DMS 273 (cell line): ENCODE measurements around the gene CNEP1R1.
"Not testable (repeated sequence)": the region's sequence is repeated elsewhere in the genome, so short reads cannot be mapped to it uniquely, and the experiment has no call there.

Source experiments
- DNase-seq: peaks from one replicate; lab custom pipeline; 2025; ENCODE audit not compliant: unreplicated experiment; lab: John Stamatoyannopoulos, UW

The CNEP1R1 gene, protein sequence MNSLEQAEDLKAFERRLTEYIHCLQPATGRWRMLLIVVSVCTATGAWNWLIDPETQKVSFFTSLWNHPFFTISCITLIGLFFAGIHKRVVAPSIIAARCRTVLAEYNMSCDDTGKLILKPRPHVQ

DNA sequence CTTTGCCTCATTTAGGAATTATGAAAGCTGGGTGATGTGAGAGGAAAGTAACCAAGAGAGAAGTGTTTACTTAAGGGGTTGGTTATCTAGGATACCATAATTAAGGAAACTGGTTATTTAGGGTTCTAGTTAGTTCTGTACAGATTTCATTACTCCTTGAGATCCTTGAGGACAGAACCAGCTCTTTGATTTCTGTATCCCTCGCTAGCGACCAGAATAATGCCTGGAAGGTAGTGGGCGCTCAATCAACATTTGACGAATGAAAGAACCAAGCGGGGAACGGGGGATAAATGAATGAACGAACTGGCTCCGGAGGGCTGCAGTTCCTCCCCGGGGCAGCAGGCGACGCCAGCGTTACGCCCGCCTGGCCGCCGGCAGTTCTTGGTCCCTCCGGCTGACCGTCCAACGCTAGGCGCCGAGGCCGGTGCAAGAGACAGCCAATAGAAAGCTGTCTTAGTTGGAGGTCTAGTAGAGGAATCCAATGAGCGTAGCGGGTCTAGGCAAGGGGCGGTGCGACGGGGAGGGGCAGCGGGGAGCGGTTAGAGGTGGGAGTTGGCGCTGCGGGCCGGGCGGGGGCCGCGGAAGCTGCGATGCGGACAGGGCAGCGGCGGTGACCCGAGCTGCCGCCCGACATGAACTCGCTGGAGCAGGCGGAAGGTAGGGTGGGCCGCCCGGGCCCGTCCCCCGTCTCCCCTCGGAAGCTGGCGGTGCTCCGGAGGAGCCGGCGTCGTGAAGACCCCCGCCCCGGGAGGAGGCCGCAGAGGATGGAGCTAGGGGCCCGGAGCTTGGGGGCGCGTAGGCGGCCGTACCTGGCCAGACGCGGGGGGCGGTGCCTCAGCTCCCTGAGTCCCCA lies at the start of gene CNEP1R1:
Gene CNEP1R1, plus strand, starts transcription at position 542 of the 853 bp plus-strand sequence. Its CDS starts 91 bp downstream, at position 633.
- DNase-seq: peak; percentile 98

DNA sequence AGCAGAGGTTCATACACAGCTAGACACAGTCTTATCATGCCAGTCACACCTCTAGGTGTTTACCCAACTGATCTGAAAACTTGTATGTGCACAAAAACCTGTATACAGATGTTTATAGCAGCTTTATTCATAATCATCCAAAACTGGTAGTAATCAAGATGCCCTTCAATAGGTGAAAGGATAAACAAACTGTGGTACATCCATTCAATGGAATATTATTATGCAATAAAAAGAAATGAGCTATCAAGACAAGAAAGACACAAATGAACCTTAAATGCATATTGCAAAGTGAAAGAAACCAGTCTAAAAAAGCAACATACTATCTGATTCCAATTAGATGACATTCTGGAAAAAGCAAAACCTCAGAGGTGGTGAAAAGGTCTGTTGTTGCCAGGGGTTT lies 47.6 kb upstream of the CNEP1R1 start:
- DNase-seq: no peak

DNA sequence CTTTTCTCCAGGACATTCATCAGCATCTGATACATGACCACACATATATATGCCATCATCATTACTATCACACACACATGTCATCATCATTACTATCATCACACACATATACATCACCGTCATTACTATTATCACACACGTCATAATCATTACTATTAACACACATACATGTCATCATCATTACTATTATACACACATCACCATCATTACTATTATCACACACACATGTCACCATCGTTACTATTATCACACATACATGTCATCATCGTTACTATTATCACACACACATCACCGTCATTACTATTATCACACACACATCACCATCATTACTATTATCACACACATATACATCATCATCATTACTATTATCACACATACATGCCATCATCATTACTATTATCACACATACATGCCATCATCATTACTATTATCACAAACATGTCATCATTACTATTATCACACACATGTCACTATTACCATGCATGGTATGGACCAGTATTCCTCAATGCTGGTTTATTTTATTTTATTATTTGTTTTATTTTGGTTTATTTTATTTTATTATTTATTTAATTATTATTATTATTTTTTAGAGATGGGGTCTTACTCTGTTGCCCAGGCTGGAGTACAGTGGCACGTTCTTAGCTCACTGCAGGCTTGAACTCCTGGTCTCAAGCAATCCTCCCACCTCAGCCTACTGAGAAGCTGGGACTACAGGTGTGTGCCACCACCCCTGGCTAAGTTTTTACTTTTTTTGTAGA lies 46.3 kb upstream of the CNEP1R1 start:
- no peak for DNase-seq

DNA sequence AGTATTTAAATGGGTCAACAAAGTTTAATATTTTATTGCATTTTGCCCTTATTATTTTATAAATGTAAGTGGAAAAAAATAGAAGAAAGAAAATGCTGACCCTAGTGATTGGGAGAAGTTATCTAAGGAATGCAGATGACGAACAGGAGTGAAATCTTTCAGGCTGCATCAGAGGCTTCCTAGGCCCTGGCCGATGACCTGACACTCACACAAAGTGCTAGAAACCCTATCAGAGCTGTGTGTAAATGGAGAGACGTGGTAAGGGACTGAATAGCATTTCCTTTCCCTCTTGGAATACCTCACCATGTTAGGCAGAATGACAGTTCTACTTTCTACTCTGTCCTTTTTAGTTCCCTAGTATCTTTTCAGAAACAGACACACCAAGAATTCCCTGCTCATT lies 44.9 kb upstream of the CNEP1R1 start:
- DNase-seq: no peak

DNA sequence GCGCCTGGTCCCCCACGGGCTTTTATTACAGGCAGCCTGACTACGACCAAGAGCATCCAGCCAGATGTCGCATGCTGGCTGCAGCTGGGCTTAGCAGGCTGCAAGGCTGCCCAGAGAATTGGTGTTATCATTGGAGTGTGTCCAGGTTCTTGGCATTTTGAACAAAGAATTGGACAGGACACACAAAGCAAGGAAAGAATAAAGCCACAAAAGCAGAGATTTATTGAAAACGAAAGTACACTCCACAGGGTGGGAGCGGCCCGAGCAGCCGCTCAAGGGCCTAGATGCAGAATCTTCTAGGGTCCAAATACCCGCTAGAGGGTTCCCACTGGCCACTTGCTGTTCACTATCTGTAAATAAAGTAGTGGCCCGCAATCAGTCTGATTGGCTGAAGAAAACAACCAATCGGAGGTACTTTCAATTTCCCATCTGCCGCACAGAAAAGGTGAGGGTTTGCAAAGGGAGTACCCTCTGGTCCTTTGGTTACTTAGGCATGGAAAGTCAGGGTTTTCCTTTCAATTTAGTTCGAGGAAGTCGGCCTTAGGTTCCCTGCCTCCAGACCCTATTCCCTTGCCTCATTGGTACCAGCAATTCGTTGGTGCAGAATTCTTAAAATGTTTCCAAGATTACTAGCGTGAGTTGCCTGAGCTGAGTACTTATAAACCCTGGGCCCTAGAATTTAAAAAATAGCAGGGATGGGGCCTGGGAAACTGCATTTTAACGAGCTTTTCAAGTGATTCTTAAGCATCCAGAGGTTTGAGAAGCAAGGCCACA lies 38.5 kb upstream of the CNEP1R1 start:
- peak; percentile 85 for DNase-seq

DNA sequence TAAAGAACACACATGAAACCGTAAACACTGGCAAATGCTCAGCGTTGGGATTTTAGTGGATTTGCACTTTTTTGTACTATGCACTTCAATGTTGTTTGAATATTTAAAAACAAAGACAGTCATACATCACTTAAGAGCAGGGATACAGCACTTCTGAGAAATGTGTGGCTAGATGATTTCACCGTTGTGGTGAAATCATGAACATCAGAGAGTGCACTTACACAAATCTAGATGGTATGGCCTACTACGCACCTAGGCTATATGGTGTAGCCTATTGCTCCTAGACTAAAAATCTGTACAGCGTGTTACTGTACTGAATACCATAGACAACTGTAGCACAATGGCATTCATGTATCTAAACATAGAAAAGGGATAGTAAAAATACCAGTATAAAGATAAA lies 37.6 kb upstream of the CNEP1R1 start:
- DNase-seq: no peak

DNA sequence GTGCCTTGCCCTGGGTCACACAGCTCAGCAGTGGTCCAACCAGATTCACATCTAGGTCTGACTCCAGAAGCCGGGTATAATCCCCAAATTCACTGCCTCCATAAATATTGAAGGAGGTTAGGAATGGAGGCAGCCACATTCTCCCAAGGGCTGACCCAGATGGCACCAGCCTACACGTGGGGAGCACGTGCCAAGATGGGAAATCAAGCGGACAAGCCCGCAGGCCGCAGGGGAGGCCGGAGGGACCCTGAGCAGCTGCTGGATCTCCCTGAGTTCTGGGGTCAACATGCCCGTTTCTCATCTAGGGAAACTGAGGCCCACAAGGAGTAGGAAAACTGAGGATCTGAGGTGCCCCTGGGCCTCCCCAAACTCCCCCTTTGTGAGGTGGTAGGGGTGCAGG lies 32.2 kb upstream of the CNEP1R1 start:
- DNase-seq: no peak

DNA sequence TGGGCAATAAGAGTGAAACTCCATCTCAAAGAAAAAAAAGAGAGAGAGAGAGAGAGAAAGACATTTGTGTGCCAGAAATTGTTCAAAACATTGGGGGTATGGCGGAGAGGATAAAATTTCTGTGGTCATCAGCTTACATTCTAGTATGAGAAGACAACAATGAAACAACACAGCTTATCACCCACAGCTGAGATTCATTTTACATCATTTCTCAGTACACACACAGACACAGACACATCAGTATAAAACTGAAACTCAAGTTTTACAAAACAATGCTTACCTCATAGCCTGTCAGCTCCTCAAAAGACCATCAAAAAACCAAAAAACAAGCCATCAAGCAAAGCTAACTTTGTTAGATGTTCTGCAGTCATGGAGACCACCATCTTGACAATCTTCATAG lies 31.4 kb upstream of the CNEP1R1 start:
- DNase-seq: no peak

DNA sequence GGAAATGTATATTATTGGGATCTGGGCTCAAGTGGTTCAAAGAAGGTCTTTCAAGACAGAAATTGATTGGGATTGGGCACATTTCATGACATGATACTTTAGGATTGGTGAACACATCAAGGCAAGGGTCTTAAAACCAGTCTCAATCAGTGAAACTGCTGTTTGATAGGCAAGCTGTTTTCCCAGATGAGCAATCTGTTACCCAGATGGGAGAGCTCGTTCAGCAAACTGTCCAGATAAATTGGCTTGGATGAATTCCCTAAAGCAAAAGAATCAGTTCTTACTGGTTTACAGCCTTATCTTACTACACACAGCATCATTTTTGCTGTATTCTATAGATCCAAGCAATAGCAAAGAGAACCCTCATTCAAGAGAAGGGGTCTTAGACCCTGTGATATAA lies 31.0 kb upstream of the CNEP1R1 start:
- DNase-seq: peak; percentile 84

DNA sequence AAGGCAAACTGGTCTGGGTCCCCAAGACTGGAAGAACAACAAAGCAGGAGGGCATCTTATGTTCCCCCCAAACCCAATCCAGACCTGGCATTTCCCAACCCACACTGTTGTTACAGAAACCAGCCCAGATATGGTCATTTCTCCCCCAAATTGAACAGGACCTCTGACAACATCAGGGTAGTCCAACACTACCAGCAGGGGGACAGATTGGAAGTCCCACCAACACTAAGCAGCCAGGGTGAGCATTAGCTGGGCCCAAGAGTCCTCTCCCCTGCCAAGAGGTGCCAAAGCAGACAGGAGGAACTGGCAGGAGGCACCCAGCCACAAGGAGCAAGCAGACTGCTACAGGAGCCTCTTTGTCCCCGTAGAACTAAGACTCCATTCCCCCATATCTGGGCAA lies 29.3 kb upstream of the CNEP1R1 start:
- peak; percentile 27 for DNase-seq

DNA sequence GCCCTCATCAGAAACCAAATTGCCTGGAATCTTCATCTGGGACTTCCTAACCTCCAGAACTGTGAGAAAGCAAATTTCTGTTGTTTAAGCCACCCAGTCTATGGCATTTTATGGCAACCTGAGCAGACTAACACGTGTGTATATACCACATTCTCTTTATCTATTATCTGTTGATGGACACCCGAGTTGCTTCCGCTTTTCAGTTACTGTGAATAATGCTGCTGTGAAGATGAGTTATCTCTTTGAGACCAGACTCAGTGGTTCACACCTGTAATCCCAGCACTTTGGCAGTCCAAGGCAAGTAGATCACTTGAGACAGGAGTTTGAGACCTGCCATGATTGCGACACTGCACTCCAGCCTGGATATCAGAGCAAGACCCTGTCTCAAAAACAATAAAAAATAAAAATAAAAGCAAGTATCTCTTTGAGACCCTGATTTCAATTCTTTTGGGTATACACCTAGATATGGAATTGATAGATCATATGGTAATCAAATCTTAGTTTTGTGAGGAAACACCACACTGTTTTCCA lies 27.2 kb upstream of the CNEP1R1 start:
- DNase-seq: no peak

DNA sequence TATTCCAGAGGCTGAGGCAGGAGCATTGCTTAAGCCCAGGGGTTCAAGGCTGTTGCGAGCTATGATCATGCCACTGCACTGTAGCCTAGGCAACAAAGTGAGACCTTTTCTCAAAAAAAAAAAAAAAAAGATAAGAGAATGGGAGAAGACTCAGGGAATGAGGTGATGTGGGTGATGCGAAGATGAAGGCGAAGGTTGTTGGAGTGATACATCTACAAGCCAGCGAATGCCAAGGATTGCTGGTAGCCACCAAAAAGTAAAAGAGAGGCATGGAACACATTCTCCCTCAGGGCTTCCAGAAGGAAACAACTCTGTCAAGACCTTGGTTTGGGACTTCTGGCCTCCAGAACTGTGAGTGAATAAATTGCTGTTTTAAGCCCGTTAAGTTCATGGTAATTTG lies 26.0 kb upstream of the CNEP1R1 start:
- no peak for DNase-seq

DNA sequence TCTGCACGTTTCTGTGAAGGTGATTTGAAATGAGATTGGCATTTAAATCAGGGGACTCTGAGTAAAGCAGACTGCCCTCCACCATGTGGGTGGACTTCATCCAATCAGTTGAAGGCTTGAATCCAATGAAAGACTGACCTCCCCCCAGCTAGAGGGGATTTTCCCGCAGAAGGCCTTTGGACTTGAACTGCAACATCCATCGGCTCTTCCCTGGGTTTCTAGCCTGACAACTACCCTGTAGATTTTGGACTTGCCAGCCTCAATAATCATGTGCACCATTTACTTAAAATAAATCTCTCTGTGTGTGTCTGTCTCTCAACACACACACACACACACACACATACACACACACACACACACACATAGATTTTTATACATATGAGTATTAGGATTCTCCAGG lies 23.9 kb upstream of the CNEP1R1 start:
- no peak for DNase-seq

DNA sequence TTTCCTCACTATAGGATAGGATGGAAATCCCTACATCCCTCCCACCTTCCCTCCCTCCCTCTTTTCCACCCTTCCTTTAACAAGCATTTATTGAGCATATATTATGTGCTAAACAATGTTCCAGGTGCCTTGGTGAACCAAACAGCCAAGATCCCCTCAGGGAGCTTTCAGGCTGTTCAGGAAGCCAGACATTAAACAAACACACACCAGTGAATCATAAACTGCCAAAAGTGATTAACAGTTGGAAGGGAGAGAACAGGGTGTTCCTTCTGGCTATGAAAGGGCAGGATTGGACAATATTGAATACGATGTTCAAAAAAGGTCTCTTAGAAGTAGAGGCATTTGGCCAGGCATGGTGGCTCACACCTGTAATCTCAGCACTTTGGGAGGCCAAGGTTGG lies 22.8 kb upstream of the CNEP1R1 start:
- no peak for DNase-seq

DNA sequence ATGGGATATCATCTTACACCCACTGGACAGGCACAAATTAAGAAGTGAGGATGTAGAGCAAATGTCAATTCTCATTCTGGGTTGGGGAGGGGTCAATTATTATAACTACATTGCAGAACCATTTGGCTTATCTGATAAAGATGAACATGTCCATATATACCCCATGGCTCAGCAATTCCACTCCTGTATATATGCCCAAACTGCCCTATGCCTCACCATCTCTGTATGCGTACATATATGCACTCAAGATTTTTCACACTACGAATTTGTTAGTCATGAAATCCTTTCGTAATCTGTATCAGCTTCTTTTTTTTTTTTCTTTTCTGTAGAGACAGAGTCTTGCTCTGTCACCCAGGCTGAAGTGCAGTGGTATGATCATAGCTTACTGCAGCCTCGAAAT lies 20.8 kb upstream of the CNEP1R1 start:
- no peak for DNase-seq

DNA sequence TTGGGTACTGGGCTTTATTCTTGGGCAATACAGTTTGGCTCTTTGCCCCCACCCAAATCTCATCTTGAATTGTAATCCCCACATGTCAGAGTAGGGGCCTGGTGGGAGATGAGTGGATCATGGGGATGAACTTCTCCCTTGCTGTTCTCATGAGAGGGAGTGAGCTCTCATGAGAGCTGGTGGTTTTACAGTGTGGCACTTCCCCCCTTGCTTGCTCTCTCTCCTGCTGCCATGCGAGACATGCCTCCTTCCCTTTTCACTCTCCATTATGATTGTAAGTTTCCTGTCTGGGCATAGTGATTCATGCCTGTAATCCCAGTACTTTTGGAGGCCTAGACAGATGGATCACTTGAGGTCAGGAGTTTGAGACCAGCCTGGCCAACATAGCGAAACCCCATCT lies 18.1 kb upstream of the CNEP1R1 start:
- DNase-seq: no peak

DNA sequence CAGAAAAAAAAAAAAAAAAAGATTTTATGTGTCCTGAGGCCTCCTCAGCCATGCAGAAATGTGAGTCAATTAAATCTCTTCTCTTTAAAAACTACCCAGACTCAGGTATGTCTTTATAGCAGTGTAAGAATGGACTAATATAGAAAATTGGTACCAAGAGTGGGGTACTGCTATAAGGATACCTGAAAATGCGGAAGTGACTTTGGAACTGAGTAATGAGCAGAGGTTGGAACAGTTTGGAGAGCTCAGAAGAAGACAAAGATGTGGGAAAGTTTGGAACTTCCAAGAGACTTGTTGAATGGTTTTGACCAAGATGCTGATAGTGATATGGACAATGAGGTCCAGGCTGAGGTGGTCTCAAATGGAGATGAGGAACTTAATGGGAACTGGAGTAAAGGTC lies 17.3 kb upstream of the CNEP1R1 start:
- DNase-seq: no peak

DNA sequence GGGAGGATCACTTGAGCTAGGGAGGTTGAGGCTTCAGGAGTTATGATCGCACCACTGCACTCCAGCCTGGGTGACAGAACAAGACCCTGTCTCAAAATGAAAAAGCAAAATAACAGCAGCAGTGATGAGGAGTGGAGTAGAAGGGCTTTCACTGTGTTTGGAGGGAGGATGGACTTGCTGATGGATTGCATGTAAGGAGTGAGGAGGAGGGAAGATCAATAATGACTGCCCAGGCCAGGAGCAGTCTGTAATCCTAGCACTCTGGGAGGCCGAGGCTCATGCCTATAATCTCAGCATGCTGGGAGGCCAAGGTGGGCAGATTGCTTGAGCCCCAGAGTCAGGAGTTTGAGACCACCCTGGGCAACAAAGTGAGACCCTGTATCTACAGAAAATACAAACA lies 14.8 kb upstream of the CNEP1R1 start:
- no peak for DNase-seq

DNA sequence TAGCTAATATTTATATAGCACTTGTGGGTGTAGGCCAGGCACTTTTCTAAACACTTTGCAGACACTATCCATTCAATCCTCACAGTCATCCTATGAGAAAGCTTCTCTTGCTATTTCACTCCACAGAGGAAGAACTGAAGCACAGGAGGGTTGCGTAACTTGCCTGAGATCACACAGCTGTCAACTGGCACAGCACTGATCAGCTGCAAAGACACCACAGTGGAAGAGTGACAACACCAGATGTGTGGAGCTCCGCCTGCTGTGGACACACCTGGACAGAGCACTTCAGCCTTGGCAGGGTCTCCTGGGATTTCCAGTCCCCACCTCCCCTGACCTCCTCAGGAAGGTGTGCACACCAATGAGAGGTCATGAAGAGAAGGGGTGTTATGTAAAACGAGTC lies 13.3 kb upstream of the CNEP1R1 start:
- DNase-seq: peak; percentile 35

DNA sequence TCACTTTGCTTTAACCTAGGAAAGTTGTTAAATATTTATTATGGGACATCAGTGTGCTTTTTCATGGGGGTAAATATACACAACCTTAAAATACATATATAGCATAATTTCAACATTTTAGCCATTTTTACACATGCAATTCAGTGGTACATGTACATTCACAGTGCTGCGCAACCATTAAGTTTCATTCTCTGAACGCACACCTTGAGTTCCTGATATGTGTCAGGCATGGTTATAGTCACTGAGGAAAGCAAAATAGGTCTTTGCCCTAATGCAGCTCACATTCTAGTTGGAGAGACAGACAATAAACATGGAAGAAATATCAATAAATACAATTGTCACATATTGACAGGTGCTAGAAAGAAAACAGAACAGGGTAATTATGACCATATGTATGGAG lies 12.8 kb upstream of the CNEP1R1 start:
- DNase-seq: no peak

DNA sequence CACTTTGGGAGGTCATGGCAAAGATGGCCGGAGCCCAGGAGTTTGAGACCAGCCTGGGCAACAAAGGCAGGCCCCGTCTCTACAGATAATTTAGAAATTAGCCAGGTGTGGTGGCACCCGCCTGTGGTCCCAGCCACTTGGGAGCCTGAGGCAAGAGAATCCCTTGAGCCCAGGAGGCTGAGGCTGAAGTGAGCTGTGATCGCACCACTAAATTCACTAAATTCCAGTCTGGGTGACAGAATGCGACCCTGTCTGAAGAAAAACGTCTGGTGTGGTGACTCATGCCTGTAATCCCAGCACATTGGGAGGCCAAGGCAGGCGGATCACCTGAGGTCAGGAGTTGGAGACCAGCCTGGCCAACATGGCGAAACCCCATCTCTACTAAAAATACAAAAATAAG lies 10.8 kb upstream of the CNEP1R1 start:
- not testable (repeated sequence) for DNase-seq
